GM23338 (cell line): Measurements from ENCODE around the gene TSKS.

Experiments
- CREB1 ChIP-seq: fragments of 250-450 bp; sonication (Bioruptor Pico); IDR thresholded peaks from 2 replicates; pipeline ENCODE4 v1.5.0; 2020; ENCODE audit warnings: low read depth, mild to moderate bottlenecking, moderate library complexity
- EZH2 ChIP-seq: fragments of 200-600 bp; sonication (generic); IDR thresholded peaks from one replicate; pipeline ENCODE4 v1.8.0; 2017; ENCODE audit warnings: antibody characterized with exemption, mild to moderate bottlenecking, low read depth; ENCODE audit not compliant: unreplicated experiment
- EZH2phosphoT487 ChIP-seq: fragments of 200-600 bp; sonication (generic); IDR thresholded peaks from one replicate; pipeline ENCODE4 v1.8.1; 2018; ENCODE audit warnings: antibody characterized with exemption; ENCODE audit not compliant: unreplicated experiment
- JUNB ChIP-seq: IDR thresholded peaks from one replicate; pipeline ENCODE4 v1.6.1; 2016; ENCODE audit warnings: antibody characterized with exemption; ENCODE audit not compliant: unreplicated experiment
- NANOG ChIP-seq: IDR thresholded peaks from 2 replicates; pipeline ENCODE4 v1.6.1; 2016; ENCODE audit warnings: antibody characterized with exemption, borderline replicate concordance
- POLR2AphosphoS5 ChIP-seq: IDR thresholded peaks from 2 replicates; pipeline ENCODE4 v1.6.1; 2016; ENCODE audit warnings: antibody characterized with exemption, low read depth
- TF ChIP-seq, protein P1 (sequence below), 2 experiments: fragments of 200-600 bp in 1 of 2; sonication (generic) in 1 of 2; conservative IDR thresholded peaks; 2 replicates each; pipeline versions ENCODE4 v1.5.1 to v1.6.1; 2016 to 2017; ENCODE audit warnings: antibody characterized with exemption in 2 of 2, low read depth in 2 of 2, mild to moderate bottlenecking in 2 of 2, moderate library complexity in 1 of 2
- TF ChIP-seq, protein P2 (sequence below): IDR thresholded peaks from one replicate; pipeline ENCODE4 v1.6.1; 2018; ENCODE audit warnings: antibody characterized with exemption; ENCODE audit not compliant: unreplicated experiment
- TF ChIP-seq, protein P3 (sequence below): fragments of 250-450 bp; sonication (Bioruptor Pico); IDR thresholded peaks from 2 replicates; pipeline ENCODE4 v1.5.0; 2020; ENCODE audit warnings: mild to moderate bottlenecking, moderate library complexity

DNA sequence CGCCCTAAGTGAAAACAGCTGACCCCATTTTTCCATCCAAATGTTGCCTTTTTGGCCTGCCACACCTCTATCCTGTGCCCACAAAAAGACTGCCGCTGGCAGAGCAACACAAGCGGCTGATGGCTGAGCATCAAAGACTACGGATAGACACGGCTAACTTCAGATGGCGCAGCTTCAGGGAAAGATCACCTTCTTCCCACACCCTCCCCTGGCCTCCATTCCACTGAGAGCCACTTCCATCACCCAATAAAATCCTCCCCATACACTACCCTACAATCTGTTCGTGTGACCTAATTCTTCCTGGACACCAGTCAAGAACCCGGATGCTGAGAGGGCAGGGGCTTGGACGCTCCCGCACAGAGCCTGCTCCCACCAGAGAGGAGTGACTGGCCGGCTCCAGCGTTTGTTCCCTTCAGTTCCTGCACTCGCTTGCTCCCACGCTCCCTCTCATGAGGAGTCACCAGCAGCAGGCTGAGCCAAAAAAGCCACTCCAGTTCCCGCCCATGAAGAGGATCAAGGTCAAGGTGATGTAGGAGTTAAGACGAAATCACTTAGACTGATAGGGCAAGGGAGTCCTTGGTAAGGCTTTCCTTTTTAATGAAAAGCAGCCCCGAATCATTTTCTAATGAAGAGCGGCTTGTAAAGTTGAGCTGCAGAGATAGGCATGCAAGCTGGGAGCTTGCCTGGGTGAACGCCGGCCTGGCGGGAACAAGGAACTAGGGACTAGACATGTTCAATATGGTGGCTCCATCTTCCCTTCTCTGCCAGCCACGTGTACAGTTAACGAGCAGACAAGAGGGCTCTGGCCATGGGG is 35.7 kb downstream of the TSKS start:
- TF ChIP-seq EZH2phosphoT487 (no peak), JUNB (no peak), EZH2 (no peak), POLR2AphosphoS5 (no peak), CREB1 (CRISPR knock-in tag) (no peak), NANOG (no peak)
- TF ChIP-seq, protein P1, sequence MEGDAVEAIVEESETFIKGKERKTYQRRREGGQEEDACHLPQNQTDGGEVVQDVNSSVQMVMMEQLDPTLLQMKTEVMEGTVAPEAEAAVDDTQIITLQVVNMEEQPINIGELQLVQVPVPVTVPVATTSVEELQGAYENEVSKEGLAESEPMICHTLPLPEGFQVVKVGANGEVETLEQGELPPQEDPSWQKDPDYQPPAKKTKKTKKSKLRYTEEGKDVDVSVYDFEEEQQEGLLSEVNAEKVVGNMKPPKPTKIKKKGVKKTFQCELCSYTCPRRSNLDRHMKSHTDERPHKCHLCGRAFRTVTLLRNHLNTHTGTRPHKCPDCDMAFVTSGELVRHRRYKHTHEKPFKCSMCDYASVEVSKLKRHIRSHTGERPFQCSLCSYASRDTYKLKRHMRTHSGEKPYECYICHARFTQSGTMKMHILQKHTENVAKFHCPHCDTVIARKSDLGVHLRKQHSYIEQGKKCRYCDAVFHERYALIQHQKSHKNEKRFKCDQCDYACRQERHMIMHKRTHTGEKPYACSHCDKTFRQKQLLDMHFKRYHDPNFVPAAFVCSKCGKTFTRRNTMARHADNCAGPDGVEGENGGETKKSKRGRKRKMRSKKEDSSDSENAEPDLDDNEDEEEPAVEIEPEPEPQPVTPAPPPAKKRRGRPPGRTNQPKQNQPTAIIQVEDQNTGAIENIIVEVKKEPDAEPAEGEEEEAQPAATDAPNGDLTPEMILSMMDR (conservative IDR thresholded peaks at IDR 0.05; ENCODE audit: low read depth in 2 of 2) = no peak
- TF ChIP-seq, protein P2, sequence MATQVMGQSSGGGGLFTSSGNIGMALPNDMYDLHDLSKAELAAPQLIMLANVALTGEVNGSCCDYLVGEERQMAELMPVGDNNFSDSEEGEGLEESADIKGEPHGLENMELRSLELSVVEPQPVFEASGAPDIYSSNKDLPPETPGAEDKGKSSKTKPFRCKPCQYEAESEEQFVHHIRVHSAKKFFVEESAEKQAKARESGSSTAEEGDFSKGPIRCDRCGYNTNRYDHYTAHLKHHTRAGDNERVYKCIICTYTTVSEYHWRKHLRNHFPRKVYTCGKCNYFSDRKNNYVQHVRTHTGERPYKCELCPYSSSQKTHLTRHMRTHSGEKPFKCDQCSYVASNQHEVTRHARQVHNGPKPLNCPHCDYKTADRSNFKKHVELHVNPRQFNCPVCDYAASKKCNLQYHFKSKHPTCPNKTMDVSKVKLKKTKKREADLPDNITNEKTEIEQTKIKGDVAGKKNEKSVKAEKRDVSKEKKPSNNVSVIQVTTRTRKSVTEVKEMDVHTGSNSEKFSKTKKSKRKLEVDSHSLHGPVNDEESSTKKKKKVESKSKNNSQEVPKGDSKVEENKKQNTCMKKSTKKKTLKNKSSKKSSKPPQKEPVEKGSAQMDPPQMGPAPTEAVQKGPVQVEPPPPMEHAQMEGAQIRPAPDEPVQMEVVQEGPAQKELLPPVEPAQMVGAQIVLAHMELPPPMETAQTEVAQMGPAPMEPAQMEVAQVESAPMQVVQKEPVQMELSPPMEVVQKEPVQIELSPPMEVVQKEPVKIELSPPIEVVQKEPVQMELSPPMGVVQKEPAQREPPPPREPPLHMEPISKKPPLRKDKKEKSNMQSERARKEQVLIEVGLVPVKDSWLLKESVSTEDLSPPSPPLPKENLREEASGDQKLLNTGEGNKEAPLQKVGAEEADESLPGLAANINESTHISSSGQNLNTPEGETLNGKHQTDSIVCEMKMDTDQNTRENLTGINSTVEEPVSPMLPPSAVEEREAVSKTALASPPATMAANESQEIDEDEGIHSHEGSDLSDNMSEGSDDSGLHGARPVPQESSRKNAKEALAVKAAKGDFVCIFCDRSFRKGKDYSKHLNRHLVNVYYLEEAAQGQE = no peak
- TF ChIP-seq, protein P3, sequence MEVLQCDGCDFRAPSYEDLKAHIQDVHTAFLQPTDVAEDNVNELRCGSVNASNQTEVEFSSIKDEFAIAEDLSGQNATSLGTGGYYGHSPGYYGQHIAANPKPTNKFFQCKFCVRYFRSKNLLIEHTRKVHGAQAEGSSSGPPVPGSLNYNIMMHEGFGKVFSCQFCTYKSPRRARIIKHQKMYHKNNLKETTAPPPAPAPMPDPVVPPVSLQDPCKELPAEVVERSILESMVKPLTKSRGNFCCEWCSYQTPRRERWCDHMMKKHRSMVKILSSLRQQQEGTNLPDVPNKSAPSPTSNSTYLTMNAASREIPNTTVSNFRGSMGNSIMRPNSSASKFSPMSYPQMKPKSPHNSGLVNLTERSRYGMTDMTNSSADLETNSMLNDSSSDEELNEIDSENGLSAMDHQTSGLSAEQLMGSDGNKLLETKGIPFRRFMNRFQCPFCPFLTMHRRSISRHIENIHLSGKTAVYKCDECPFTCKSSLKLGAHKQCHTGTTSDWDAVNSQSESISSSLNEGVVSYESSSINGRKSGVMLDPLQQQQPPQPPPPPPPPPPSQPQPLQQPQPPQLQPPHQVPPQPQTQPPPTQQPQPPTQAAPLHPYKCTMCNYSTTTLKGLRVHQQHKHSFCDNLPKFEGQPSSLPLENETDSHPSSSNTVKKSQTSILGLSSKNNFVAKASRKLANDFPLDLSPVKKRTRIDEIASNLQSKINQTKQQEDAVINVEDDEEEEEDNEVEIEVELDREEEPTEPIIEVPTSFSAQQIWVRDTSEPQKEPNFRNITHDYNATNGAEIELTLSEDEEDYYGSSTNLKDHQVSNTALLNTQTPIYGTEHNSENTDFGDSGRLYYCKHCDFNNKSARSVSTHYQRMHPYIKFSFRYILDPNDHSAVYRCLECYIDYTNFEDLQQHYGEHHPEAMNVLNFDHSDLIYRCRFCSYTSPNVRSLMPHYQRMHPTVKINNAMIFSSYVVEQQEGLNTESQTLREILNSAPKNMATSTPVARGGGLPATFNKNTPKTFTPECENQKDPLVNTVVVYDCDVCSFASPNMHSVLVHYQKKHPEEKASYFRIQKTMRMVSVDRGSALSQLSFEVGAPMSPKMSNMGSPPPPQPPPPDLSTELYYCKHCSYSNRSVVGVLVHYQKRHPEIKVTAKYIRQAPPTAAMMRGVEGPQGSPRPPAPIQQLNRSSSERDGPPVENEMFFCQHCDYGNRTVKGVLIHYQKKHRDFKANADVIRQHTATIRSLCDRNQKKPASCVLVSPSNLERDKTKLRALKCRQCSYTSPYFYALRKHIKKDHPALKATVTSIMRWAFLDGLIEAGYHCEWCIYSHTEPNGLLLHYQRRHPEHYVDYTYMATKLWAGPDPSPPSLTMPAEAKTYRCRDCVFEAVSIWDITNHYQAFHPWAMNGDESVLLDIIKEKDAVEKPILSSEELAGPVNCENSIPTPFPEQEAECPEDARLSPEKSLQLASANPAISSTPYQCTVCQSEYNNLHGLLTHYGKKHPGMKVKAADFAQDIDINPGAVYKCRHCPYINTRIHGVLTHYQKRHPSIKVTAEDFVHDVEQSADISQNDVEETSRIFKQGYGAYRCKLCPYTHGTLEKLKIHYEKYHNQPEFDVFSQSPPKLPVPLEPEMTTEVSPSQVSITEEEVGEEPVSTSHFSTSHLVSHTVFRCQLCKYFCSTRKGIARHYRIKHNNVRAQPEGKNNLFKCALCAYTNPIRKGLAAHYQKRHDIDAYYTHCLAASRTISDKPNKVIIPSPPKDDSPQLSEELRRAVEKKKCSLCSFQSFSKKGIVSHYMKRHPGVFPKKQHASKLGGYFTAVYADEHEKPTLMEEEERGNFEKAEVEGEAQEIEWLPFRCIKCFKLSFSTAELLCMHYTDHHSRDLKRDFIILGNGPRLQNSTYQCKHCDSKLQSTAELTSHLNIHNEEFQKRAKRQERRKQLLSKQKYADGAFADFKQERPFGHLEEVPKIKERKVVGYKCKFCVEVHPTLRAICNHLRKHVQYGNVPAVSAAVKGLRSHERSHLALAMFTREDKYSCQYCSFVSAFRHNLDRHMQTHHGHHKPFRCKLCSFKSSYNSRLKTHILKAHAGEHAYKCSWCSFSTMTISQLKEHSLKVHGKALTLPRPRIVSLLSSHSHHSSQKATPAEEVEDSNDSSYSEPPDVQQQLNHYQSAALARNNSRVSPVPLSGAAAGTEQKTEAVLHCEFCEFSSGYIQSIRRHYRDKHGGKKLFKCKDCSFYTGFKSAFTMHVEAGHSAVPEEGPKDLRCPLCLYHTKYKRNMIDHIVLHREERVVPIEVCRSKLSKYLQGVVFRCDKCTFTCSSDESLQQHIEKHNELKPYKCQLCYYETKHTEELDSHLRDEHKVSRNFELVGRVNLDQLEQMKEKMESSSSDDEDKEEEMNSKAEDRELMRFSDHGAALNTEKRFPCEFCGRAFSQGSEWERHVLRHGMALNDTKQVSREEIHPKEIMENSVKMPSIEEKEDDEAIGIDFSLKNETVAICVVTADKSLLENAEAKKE = no peak
